Cardiac fibroblast (primary cell): Measurements from ENCODE around the gene DMAC2L.

Experiments used
- DNase-seq, 2 donors: peaks; one replicate each; pipeline versions ENCODE4 v3.0.0 to v3.0.0-alpha.2; 2010; ENCODE audit warnings: low read depth in 2 of 2
- H3K4me3 ChIP-seq, 2 donors: replicated peaks in 1 of 2; 1 replicate in 1 of 2; 2 replicates in 1 of 2; pipeline ENCODE4 v1.5.1; 2011; ENCODE audit warnings: low read depth in 2 of 2, low read length in 2 of 2, mild to moderate bottlenecking in 2 of 2, moderate library complexity in 1 of 2
- CTCF ChIP-seq: IDR thresholded peaks from one replicate; pipeline ENCODE4 v1.5.1; 2011; ENCODE audit warnings: low read depth, mild to moderate bottlenecking, low read length, inconsistent platforms

The DMAC2L gene

GRCh38 chr14:50320283-50320682 lies 8.2 kb downstream of the DMAC2L start:
- no peak for TF ChIP-seq CTCF
- peak; percentile 60 to 84 for DNase-seq
- peak overlapping the region in 1 of 2 donors; percentile 6 for H3K4me3 ChIP-seq

GRCh38 chr14:50321009-50321660 lies 9.0 kb downstream of the DMAC2L start:
- DNase-seq: peak; percentile 96 to 98
- peak overlapping the region in 1 of 2 donors; percentile 11 for H3K4me3 ChIP-seq
- TF ChIP-seq CTCF: peak; percentile 87

- TF ChIP-seq CTCF: no peak
- no peak for DNase-seq
- H3K4me3 ChIP-seq: no peak overlapping the region
These were observed 19.5 kb downstream of the DMAC2L start for GRCh38 chr14:50331596-50331995.

GRCh38 chr14:50333014-50333509 lies 20.9 kb downstream of the DMAC2L start:
- H3K4me3 ChIP-seq: no peak overlapping the region
- peak; percentile 98 for DNase-seq
- TF ChIP-seq CTCF: no peak

GRCh38 chr14:50334211-50334610 lies 22.1 kb downstream of the DMAC2L start:
- TF ChIP-seq CTCF: no peak
- DNase-seq: no peak
- no peak overlapping the region for H3K4me3 ChIP-seq

- no peak for TF ChIP-seq CTCF
- DNase-seq: peak; percentile 73 to 78
- no peak overlapping the region for H3K4me3 ChIP-seq
These were observed 23.3 kb downstream of the DMAC2L start for GRCh38 chr14:50335389-50335788.
